DOHH2 (cell line): ENCODE data around the gene CBL.

Experiments used
- EZH2phosphoT487 ChIP-seq: fragments of 200-600 bp; sonication (generic); IDR thresholded peaks from 2 replicates; pipeline ENCODE4 v1.6.1; 2017; ENCODE audit warnings: borderline replicate concordance, mild to moderate bottlenecking, antibody characterized with exemption, low read length, moderate library complexity, mixed read lengths
- TF ChIP-seq, protein P1 (sequence below): fragments of 200-600 bp; sonication (generic); IDR thresholded peaks from one replicate; pipeline ENCODE4 v1.5.1; 2014; ENCODE audit warnings: antibody characterized with exemption, mild to moderate bottlenecking, low read depth, low read length; ENCODE audit not compliant: poor library complexity, severe bottlenecking

DNA sequence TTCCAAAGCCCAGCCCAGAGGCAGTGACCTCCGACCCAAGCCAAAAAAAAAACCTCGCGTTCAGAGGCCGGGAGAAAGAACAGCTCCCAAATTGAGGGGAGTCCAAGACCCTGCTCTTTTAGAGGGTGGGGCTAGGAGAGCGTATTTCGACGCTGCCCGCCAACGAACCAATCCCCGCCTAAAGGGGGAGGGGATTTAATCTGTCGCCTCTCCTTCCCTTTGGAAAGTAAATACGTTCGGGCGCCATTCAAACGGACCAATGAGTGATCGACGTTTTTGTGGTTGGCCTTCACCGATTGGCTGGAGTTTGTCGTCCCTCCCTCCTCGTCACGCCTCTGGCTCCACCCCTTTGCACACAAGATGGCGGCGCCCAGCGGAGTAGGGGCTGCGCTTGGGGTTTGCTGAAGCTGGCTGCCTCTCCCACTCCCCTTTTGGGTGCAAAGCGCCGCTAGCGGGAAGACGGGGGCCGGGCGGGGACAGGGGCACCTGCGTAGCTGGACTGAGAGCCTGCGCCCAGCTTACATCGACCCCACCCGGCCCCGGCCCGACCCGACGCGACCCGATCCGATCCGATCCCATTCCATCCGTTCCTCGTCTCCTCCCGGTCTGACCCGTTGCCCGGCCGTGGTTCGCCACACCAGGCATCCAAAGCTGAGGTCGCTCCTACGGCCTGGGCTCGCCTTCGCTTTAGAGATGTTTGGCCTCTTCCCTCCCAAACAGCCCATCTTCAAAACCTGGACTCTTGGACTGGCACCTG, 128.2 kb downstream of the CBL start, which contains the start of gene RNF26:
- TF ChIP-seq, protein P1, sequence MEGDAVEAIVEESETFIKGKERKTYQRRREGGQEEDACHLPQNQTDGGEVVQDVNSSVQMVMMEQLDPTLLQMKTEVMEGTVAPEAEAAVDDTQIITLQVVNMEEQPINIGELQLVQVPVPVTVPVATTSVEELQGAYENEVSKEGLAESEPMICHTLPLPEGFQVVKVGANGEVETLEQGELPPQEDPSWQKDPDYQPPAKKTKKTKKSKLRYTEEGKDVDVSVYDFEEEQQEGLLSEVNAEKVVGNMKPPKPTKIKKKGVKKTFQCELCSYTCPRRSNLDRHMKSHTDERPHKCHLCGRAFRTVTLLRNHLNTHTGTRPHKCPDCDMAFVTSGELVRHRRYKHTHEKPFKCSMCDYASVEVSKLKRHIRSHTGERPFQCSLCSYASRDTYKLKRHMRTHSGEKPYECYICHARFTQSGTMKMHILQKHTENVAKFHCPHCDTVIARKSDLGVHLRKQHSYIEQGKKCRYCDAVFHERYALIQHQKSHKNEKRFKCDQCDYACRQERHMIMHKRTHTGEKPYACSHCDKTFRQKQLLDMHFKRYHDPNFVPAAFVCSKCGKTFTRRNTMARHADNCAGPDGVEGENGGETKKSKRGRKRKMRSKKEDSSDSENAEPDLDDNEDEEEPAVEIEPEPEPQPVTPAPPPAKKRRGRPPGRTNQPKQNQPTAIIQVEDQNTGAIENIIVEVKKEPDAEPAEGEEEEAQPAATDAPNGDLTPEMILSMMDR, result no peak
- TF ChIP-seq EZH2phosphoT487, result no peak
